ENCODE measurements around the gene TICAM2. TPM values are rescaled to one million over a fixed set of nuclear protein-coding genes. Genes with fewer than 3 reads are reported as not detected.

The TICAM2 gene
- total RNA-seq, 1 experiment from 2014 or later, result 1.0 TPM

- no peaks in the 10 kb centered on the region for H3K36me3 Mint-ChIP-seq
These were observed 33.7 kb upstream of the TICAM2 start for GRCh38 chr5:115636008-115636407.

GRCh38 chr5:115634343-115635132 is 32.3 kb upstream of the TICAM2 start:
- ChIA-PET CTCF (interaction anchor here (0.6 to 2.5 kb wide), 21 partner anchors 10 to 499 kb away, joined by 3 to 25 read pairs (median 3); partner anchors contain the start of gene CDO1), POLR2A (interaction anchor here (0.9 kb wide), 1 partner anchor 165 kb away, joined by 3 read pairs; no protein-coding TSS in a partner anchor)
- TF ChIP-seq TCF7 (CRISPR knock-in tag; IDR thresholded peaks at IDR 0.05; ENCODE audit: low read depth) (no peak), AR (CRISPR knock-in tag; IDR thresholded peaks at IDR 0.05) (no peak), E2F5 (CRISPR knock-in tag; IDR thresholded peaks at IDR 0.05) (no peak), HMGA2 (CRISPR knock-in tag; IDR thresholded peaks at IDR 0.05) (peak; percentile 100), KAT7 (CRISPR knock-in tag; IDR thresholded peaks at IDR 0.05; ENCODE audit: borderline replicate concordance) (no peak), GRHL2 (CRISPR knock-in tag; IDR thresholded peaks at IDR 0.05; ENCODE audit: insufficient replicate concordance, severe bottlenecking) (no peak), OVOL2 (CRISPR knock-in tag; IDR thresholded peaks at IDR 0.05; ENCODE audit: borderline replicate concordance) (no peak), ZNF232 (CRISPR knock-in tag; IDR thresholded peaks at IDR 0.05) (no peak)
- TF ChIP-seq, protein P1, sequence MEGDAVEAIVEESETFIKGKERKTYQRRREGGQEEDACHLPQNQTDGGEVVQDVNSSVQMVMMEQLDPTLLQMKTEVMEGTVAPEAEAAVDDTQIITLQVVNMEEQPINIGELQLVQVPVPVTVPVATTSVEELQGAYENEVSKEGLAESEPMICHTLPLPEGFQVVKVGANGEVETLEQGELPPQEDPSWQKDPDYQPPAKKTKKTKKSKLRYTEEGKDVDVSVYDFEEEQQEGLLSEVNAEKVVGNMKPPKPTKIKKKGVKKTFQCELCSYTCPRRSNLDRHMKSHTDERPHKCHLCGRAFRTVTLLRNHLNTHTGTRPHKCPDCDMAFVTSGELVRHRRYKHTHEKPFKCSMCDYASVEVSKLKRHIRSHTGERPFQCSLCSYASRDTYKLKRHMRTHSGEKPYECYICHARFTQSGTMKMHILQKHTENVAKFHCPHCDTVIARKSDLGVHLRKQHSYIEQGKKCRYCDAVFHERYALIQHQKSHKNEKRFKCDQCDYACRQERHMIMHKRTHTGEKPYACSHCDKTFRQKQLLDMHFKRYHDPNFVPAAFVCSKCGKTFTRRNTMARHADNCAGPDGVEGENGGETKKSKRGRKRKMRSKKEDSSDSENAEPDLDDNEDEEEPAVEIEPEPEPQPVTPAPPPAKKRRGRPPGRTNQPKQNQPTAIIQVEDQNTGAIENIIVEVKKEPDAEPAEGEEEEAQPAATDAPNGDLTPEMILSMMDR (IDR thresholded peaks at IDR 0.05), result peak; percentile 80
- TF ChIP-seq, protein P2, sequence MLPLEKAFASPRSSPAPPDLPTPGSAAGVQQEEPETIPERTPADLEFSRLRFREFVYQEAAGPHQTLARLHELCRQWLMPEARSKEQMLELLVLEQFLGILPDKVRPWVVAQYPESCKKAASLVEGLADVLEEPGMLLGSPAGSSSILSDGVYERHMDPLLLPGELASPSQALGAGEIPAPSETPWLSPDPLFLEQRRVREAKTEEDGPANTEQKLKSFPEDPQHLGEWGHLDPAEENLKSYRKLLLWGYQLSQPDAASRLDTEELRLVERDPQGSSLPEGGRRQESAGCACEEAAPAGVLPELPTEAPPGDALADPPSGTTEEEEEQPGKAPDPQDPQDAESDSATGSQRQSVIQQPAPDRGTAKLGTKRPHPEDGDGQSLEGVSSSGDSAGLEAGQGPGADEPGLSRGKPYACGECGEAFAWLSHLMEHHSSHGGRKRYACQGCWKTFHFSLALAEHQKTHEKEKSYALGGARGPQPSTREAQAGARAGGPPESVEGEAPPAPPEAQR (CRISPR knock-in tag; IDR thresholded peaks at IDR 0.05), result no peak
- TF ChIP-seq, protein P3, sequence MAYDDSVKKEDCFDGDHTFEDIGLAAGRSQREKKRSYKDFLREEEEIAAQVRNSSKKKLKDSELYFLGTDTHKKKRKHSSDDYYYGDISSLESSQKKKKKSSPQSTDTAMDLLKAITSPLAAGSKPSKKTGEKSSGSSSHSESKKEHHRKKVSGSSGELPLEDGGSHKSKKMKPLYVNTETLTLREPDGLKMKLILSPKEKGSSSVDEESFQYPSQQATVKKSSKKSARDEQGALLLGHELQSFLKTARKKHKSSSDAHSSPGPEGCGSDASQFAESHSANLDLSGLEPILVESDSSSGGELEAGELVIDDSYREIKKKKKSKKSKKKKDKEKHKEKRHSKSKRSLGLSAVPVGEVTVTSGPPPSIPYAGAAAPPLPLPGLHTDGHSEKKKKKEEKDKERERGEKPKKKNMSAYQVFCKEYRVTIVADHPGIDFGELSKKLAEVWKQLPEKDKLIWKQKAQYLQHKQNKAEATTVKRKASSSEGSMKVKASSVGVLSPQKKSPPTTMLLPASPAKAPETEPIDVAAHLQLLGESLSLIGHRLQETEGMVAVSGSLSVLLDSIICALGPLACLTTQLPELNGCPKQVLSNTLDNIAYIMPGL (CRISPR knock-in tag; IDR thresholded peaks at IDR 0.05), result no peak
- no peaks in the 10 kb centered on the region for H3K36me3 Mint-ChIP-seq
- no peaks in the 10 kb centered on the region for H3K9me3 Mint-ChIP-seq
- ATAC-seq, result peak; percentile 84
- H3K27ac Mint-ChIP-seq, result peak overlapping the region; percentile 96
- peak overlapping the region; percentile 66 for H3K4me3 Mint-ChIP-seq
- DNase-seq (ENCODE audit: low spot score), result peak; percentile 92
- H3K27me3 Mint-ChIP-seq (ENCODE audit: low read depth), result no peaks in the 10 kb centered on the region
- peaks cover 56% of the 10 kb centered on the region for H3K4me1 Mint-ChIP-seq

More at GRCh38 chr5:115636008-115636407, 33.7 kb upstream of the TICAM2 start:
- TF ChIP-seq GRHL2 (CRISPR knock-in tag; IDR thresholded peaks at IDR 0.05; ENCODE audit: insufficient replicate concordance, severe bottlenecking), result no peak
- TF ChIP-seq MLX (CRISPR knock-in tag; IDR thresholded peaks at IDR 0.05), result no peak
- TF ChIP-seq, protein P4, sequence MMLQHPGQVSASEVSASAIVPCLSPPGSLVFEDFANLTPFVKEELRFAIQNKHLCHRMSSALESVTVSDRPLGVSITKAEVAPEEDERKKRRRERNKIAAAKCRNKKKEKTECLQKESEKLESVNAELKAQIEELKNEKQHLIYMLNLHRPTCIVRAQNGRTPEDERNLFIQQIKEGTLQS (CRISPR knock-in tag; conservative IDR thresholded peaks at IDR 0.05), result no peak
- TF ChIP-seq PRRX2 (CRISPR knock-in tag; IDR thresholded peaks at IDR 0.05), result no peak
- no peak for TF ChIP-seq ZNF396 (CRISPR knock-in tag; IDR thresholded peaks at IDR 0.05; ENCODE audit: borderline replicate concordance)
- no peak for TF ChIP-seq IRF2 (CRISPR knock-in tag; IDR thresholded peaks at IDR 0.05; ENCODE audit: borderline replicate concordance, low read depth)
- TF ChIP-seq ZNF671 (CRISPR knock-in tag; IDR thresholded peaks at IDR 0.05), result no peak
- TF ChIP-seq, protein P5, sequence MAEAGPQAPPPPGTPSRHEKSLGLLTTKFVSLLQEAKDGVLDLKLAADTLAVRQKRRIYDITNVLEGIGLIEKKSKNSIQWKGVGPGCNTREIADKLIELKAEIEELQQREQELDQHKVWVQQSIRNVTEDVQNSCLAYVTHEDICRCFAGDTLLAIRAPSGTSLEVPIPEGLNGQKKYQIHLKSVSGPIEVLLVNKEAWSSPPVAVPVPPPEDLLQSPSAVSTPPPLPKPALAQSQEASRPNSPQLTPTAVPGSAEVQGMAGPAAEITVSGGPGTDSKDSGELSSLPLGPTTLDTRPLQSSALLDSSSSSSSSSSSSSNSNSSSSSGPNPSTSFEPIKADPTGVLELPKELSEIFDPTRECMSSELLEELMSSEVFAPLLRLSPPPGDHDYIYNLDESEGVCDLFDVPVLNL (CRISPR knock-in tag; IDR thresholded peaks at IDR 0.05; ENCODE audit: borderline replicate concordance, low read depth), result no peak
- CTCF ChIA-PET, result interaction anchor here (0.8 to 2.5 kb wide), 7 partner anchors 11 to 405 kb away, joined by 3 to 25 read pairs (median 5); no protein-coding TSS in a partner anchor
- POLR2A ChIA-PET, result no interaction called here
- DNase-seq (ENCODE audit: low spot score), result no peak
- Mint-ChIP-seq H3K27me3 (ENCODE audit: low read depth) (no peaks in the 10 kb centered on the region), H3K27ac (no peak overlapping the region), H3K4me1 (peaks cover 56% of the 10 kb centered on the region), H3K4me3 (no peak overlapping the region), H3K9me3 (no peaks in the 10 kb centered on the region)
- ATAC-seq, result no peak
